Measurements from ENCODE around the gene VPS45.

DNA sequence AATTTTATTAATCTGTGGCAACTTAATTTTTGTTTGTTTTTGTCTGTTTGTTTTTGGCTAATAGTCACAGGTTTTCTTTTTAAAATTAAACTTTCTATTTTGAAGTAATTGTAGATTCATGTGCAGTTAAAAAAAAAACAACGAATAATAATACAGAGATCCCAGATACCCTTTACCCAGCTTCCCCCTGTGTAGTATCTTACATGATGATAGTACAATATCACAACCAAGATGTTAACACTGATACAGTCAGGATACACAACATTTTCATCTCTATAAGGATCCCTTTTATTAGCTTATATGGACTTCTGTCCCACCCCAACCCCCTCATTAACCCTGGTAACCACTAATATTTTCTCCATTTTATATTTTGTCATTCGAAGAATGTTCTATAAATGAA lies 5.9 kb downstream of the VPS45 start:
- TF ChIP-seq POLR2A (IDR thresholded peaks at IDR 0.05; ENCODE audit: low read length) (no peak), GATA1 (IDR thresholded peaks at IDR 0.05; ENCODE audit: low read depth, low read length) (no peak)

Measured in erythroblast (primary cell).